SK-N-SH (cell line): ENCODE results near the gene KRTAP4-3. TPM values are rescaled to one million over a fixed set of nuclear protein-coding genes. Genes with fewer than 3 reads are reported as not detected.

Experiments
- CTCF ChIA-PET: fragments of 300-600, 350-600 bp; formaldehyde crosslinking; extraction: SDS; loops from one replicate; lab custom pipeline; 2021; lab: Yijun Ruan, JAX
- POLR2A ChIA-PET: fragments of 350-600 bp; sonication (Branson Sonifier 250); formaldehyde crosslinking; extraction: SDS; loops from one replicate; lab custom pipeline; 2020; ENCODE audit warnings: antibody characterized with exemption, inconsistent platforms; lab: Yijun Ruan, JAX
- DNase-seq: peaks from one replicate; pipeline ENCODE4 v3.0.0; 2012
- H2AFZ ChIP-seq: fragments of 200-600 bp; sonication (generic); 2 replicates; pipeline ENCODE4 v1.8.1; 2016; ENCODE audit warnings: antibody characterized with exemption, mild to moderate bottlenecking, low read depth
- H3F3A ChIP-seq: fragments of 200-600 bp; sonication (generic); replicated peaks from 2 replicates; pipeline ENCODE3; 2016; ENCODE audit warnings: antibody characterized with exemption, mild to moderate bottlenecking; ENCODE audit not compliant: insufficient read depth
- H3K27ac ChIP-seq, 2 experiments: fragments of 200-500 bp in 1 of 2; fragments of 200-600 bp in 1 of 2; sonication (Bioruptor generic) in 1 of 2; sonication (generic), shearing (Covaris generic) in 1 of 2; 2 replicates each; pipeline versions ENCODE4 v1.5.1 to v1.6.1; 2014 to 2016; ENCODE audit warnings: low read depth in 2 of 2, inconsistent platforms in 1 of 2, low read length in 1 of 2, mild to moderate bottlenecking in 1 of 2, mixed read lengths in 1 of 2
- H3K27me3 ChIP-seq: fragments of 200-600 bp; sonication (generic), shearing (Covaris generic); 2 replicates; pipeline ENCODE4 v1.6.1; 2016; ENCODE audit warnings: mixed run types; ENCODE audit not compliant: insufficient read depth
- H3K36me3 ChIP-seq, 2 experiments: fragments of 200-500 bp in 1 of 2; fragments of 200-600 bp in 1 of 2; sonication (Bioruptor generic) in 1 of 2; sonication (generic) in 1 of 2; replicated peaks in 1 of 2; 2 replicates each; pipeline versions ENCODE3 to v1.5.1; 2014 to 2016; ENCODE audit warnings: low read length in 1 of 2, mild to moderate bottlenecking in 1 of 2; ENCODE audit not compliant: insufficient read depth in 2 of 2, control insufficient read depth in 1 of 2
- H3K4me1 ChIP-seq, 2 experiments: fragments of 200-500 bp in 1 of 2; fragments of 200-600 bp in 1 of 2; sonication (Bioruptor generic) in 1 of 2; sonication (generic), shearing (Covaris generic) in 1 of 2; 2 replicates each; pipeline versions ENCODE4 v1.5.1 to v1.6.1; 2014 to 2016; ENCODE audit warnings: low read depth in 1 of 2, low read length in 1 of 2, mixed run types in 1 of 2; ENCODE audit not compliant: insufficient read depth in 2 of 2, control insufficient read depth in 1 of 2
- H3K4me2 ChIP-seq: fragments of 200-600 bp; sonication (generic), shearing (Covaris generic); 2 replicates; pipeline ENCODE4 v1.6.1; 2017; ENCODE audit warnings: mixed run types
- H3K4me3 ChIP-seq, 2 experiments: fragments of 200-500 bp in 1 of 2; fragments of 200-600 bp in 1 of 2; sonication (Bioruptor generic) in 1 of 2; sonication (generic), shearing (Covaris generic) in 1 of 2; 2 replicates each; pipeline versions ENCODE4 v1.5.1 to v1.8.1; 2014 to 2016; ENCODE audit warnings: low read depth in 2 of 2, inconsistent platforms in 1 of 2, low read length in 1 of 2, mild to moderate bottlenecking in 1 of 2, mixed read lengths in 1 of 2, moderate library complexity in 1 of 2
- H3K79me2 ChIP-seq: fragments of 200-600 bp; sonication (generic); 2 replicates; pipeline ENCODE4 v1.8.1; 2017; ENCODE audit warnings: mild to moderate bottlenecking; ENCODE audit not compliant: insufficient read depth
- H3K9ac ChIP-seq: fragments of 200-600 bp; sonication (generic); 2 replicates; pipeline ENCODE4 v1.6.1; 2017; ENCODE audit warnings: mixed run types
- H3K9me2 ChIP-seq: fragments of 200-600 bp; sonication (generic); 2 replicates; pipeline ENCODE4 v1.6.1; 2017; ENCODE audit warnings: mixed run types
- H3K9me3 ChIP-seq: fragments of 200-600 bp; sonication (generic); 2 replicates; pipeline ENCODE4 v1.6.1; 2017; ENCODE audit warnings: mixed run types, mild to moderate bottlenecking, moderate library complexity
- H4K20me1 ChIP-seq: fragments of 200-600 bp; sonication (generic); 2 replicates; pipeline ENCODE4 v1.6.1; 2017; ENCODE audit warnings: mild to moderate bottlenecking, mixed run types; ENCODE audit not compliant: insufficient read depth
- CHD2 ChIP-seq: fragments of 150-350 bp; IDR thresholded peaks from 2 replicates; pipeline ENCODE4 v1.6.1; 2018; ENCODE audit warnings: low read length; ENCODE audit not compliant: partially characterized antibody
- EP300 ChIP-seq, 2 experiments: IDR thresholded peaks; 2 replicates each; pipeline versions ENCODE4 v1.4.0 to v1.6.1; 2012; ENCODE audit warnings: borderline replicate concordance in 1 of 2, low read depth in 1 of 2, low read length in 1 of 2
- EZH2phosphoT487 ChIP-seq: fragments of 200-600 bp; sonication (generic); IDR thresholded peaks from 2 replicates; pipeline ENCODE4 v1.6.1; 2017; ENCODE audit warnings: low read depth, mixed run types, mild to moderate bottlenecking, antibody characterized with exemption, moderate library complexity, borderline replicate concordance
- FOXJ3 ChIP-seq: sonication (generic); formaldehyde crosslinking; IDR thresholded peaks from 2 replicates; pipeline ENCODE4 v1.5.1; 2020; ENCODE audit warnings: mild to moderate bottlenecking, missing genetic modification reagents
- FOXM1 ChIP-seq: IDR thresholded peaks from 2 replicates; pipeline ENCODE4 v1.4.0; 2012; ENCODE audit warnings: low read depth, mild to moderate bottlenecking
- IRF3 ChIP-seq: fragments of 150-350 bp; IDR thresholded peaks from 2 replicates; pipeline ENCODE4 v1.6.1; 2016; ENCODE audit warnings: mild to moderate bottlenecking, low read depth, low read length
- MEF2A ChIP-seq: IDR thresholded peaks from 2 replicates; pipeline ENCODE4 v1.4.0; 2012; ENCODE audit warnings: low read depth, borderline replicate concordance
- NFIC ChIP-seq: IDR thresholded peaks from 2 replicates; pipeline ENCODE4 v1.4.0; 2012; ENCODE audit warnings: borderline replicate concordance
- POLR2AphosphoS5 ChIP-seq: IDR thresholded peaks from 2 replicates; pipeline ENCODE4 v1.6.1; 2012; ENCODE audit warnings: low read depth, low read length
- RAD21 ChIP-seq: IDR thresholded peaks from 2 replicates; pipeline ENCODE4 v1.6.1; 2012; ENCODE audit warnings: mild to moderate bottlenecking, low read length
- REST ChIP-seq: IDR thresholded peaks from 2 replicates; pipeline ENCODE4 v1.6.1; 2012; ENCODE audit warnings: mild to moderate bottlenecking, low read depth, low read length, moderate library complexity
- USF2 ChIP-seq: fragments of 150-350 bp; IDR thresholded peaks from 2 replicates; pipeline ENCODE4 v1.6.1; 2017; ENCODE audit warnings: antibody characterized with exemption, low read length, low read depth, borderline replicate concordance
- WGBS: methylation state at CpG from one replicate; pipeline ENCODE4 v1.1.6; 2017; ENCODE audit warnings: low lambda C conversion rate; 5-methylcytosine and 5-hydroxymethylcytosine counted together
- polyA plus RNA-seq, 3 experiments: library from polyadenylated mRNA; depleted of rRNA; stranded (reverse); fragments of >200 nt; gene quantifications; 2 replicates each; pipeline ENCODE4 v1.2.3, GENCODE V29; 2012

KRTAP4-3 gene
- polyA plus RNA-seq, 1 of the 3 experiments (the other 2 are of a cell fraction) = not detected

- Histone ChIP-seq H3K27ac (no peak overlapping the region), H2AFZ (no peak overlapping the region), H3K9me3 (no peaks in the 10 kb centered on the region), H3K36me3 (no peaks in the 10 kb centered on the region), H3F3A (no peaks in the 10 kb centered on the region), H3K9ac (no peak overlapping the region), H3K9me2 (no peaks in the 10 kb centered on the region), H3K4me2 (no peak overlapping the region), H3K27me3 (peaks cover 12% of the 10 kb centered on the region; the same call in 1 of the 2 replicates), H3K4me1 (no peaks in the 10 kb centered on the region), H3K4me3 (no peak overlapping the region), H3K79me2 (no peaks in the 10 kb centered on the region), H4K20me1 (no peaks in the 10 kb centered on the region)
- no peak for DNase-seq
- WGBS = 0% methylated on average over 2 of the region's 2 CpGs
- ChIA-PET POLR2A (no interaction called here), CTCF (interaction anchor here (1.0 to 1.3 kb wide), 2 partner anchors 135 to 362 kb away, joined by 3 to 7 read pairs; no protein-coding TSS in a partner anchor)
- TF ChIP-seq EP300 (IDR thresholded peaks at IDR 0.05; ENCODE audit: borderline replicate concordance in 1 of 2, low read depth in 1 of 2, low read length in 1 of 2) = no peak
- no peak for TF ChIP-seq USF2
- no peak for TF ChIP-seq NFIC
- TF ChIP-seq RAD21 = no peak
- no peak for TF ChIP-seq MEF2A
- no peak for TF ChIP-seq CHD2
- TF ChIP-seq POLR2AphosphoS5 = no peak
- TF ChIP-seq FOXJ3 (CRISPR knock-in tag) = no peak
- no peak for TF ChIP-seq REST
- TF ChIP-seq EZH2phosphoT487 = no peak
- TF ChIP-seq IRF3 = no peak
- no peak for TF ChIP-seq FOXM1
Measured at GRCh38 chr17:41186872-41187271, 18.9 kb upstream of the KRTAP4-3 start.
